Suprapubic skin (tissue), 3 donors: Measurements from ENCODE around the gene SLC22A23.

Experiments
- EP300 ChIP-seq: sonication (generic); formaldehyde crosslinking; IDR thresholded peaks from one replicate; pipeline ENCODE4 v1.6.1; 2017; ENCODE audit warnings: antibody characterized with exemption
- POLR2A ChIP-seq, 2 donors: fragments of 450-650 bp; IDR thresholded peaks; one replicate each; pipeline ENCODE4 v1.6.1; 2017; ENCODE audit warnings: antibody characterized with exemption in 2 of 2, mild to moderate bottlenecking in 2 of 2, moderate library complexity in 2 of 2
- TF ChIP-seq, protein P1 (sequence below), 2 donors: fragments of 200-600 bp in 1 of 2; fragments of 450-650 bp in 1 of 2; sonication (generic) in 1 of 2; IDR thresholded peaks; one replicate each; pipeline ENCODE4 v1.5.1; 2016 to 2019; ENCODE audit warnings: antibody characterized with exemption in 2 of 2, mild to moderate bottlenecking in 1 of 2, moderate library complexity in 1 of 2

DNA sequence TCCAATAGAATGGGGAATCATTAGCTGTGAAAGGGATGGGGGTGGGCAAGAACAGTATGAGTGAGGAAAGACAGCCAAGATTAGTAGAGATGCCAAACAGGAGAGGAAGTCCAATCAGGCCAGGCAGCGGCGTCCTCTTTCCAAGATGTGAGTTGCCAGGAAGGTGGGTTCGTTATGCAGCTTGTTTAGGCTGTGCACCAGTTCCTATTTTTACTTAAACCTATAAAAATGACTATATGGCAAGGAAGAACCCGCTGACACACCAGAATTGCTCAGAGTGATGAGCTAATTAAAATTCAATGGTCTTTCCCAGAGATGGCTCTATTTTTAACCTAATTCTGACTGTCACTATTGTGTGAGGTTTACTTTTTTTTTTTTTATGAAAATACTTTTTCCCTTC lies 88.2 kb downstream of the SLC22A23 start:
- TF ChIP-seq, protein P1, sequence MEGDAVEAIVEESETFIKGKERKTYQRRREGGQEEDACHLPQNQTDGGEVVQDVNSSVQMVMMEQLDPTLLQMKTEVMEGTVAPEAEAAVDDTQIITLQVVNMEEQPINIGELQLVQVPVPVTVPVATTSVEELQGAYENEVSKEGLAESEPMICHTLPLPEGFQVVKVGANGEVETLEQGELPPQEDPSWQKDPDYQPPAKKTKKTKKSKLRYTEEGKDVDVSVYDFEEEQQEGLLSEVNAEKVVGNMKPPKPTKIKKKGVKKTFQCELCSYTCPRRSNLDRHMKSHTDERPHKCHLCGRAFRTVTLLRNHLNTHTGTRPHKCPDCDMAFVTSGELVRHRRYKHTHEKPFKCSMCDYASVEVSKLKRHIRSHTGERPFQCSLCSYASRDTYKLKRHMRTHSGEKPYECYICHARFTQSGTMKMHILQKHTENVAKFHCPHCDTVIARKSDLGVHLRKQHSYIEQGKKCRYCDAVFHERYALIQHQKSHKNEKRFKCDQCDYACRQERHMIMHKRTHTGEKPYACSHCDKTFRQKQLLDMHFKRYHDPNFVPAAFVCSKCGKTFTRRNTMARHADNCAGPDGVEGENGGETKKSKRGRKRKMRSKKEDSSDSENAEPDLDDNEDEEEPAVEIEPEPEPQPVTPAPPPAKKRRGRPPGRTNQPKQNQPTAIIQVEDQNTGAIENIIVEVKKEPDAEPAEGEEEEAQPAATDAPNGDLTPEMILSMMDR (IDR thresholded peaks at IDR 0.05), result no peak
- TF ChIP-seq POLR2A (IDR thresholded peaks at IDR 0.05) (no peak), EP300 (no peak)
